NOMO-1 treated with dmso at 0.1 percent for 144 hours (cell line): Measurements from ENCODE around the gene COP1.
A peak's percentile ranks its signal among the peaks of the same experiment; 100 is the strongest.
"Not testable (repeated sequence)": the region's sequence is repeated elsewhere in the genome, so short reads cannot be mapped to it uniquely, and the experiment has no call there.

Source experiments
- DNase-seq: peaks from one replicate; lab custom pipeline; 2025; ENCODE audit not compliant: unreplicated experiment; lab: John Stamatoyannopoulos, UW

The COP1 gene

GRCh38 chr1:176206961-176207902 is at the start of gene COP1:
Gene COP1, minus strand, starts transcription at chr1:176207286. Its CDS starts 308 bp downstream, at chr1:176206978.
- peak; percentile 93 for DNase-seq

- DNase-seq: no peak
Observed at GRCh38 chr1:176252191-176252590, 45.1 kb upstream of the COP1 start.

- no peak for DNase-seq
Observed at GRCh38 chr1:176244851-176245250, 37.8 kb upstream of the COP1 start.

- DNase-seq: no peak
Observed at GRCh38 chr1:176243746-176244145, 36.7 kb upstream of the COP1 start.

GRCh38 chr1:176241385-176242015 is 34.4 kb upstream of the COP1 start:
- DNase-seq: no peak

- not testable (repeated sequence) for DNase-seq
Observed at GRCh38 chr1:176233657-176234056, 26.6 kb upstream of the COP1 start.

GRCh38 chr1:176227579-176227978 is 20.5 kb upstream of the COP1 start:
- DNase-seq: no peak

- DNase-seq: no peak
Observed at GRCh38 chr1:176225911-176226310, 18.8 kb upstream of the COP1 start.

- DNase-seq: no peak
Observed at GRCh38 chr1:176225479-176225875, 18.4 kb upstream of the COP1 start.

GRCh38 chr1:176222196-176222595 is 15.1 kb upstream of the COP1 start:
- DNase-seq: no peak

GRCh38 chr1:176220100-176220689 is 13.1 kb upstream of the COP1 start:
- DNase-seq: no peak

- DNase-seq: no peak
Observed at GRCh38 chr1:176217461-176218099, 10.5 kb upstream of the COP1 start.

- no peak for DNase-seq
Observed at GRCh38 chr1:176216031-176216430, 8.9 kb upstream of the COP1 start.

- DNase-seq: peak; percentile 19
Observed at GRCh38 chr1:176211396-176212165, 4.5 kb upstream of the COP1 start.

- DNase-seq: no peak
Observed at GRCh38 chr1:176208034-176208433, 948 bp upstream of the COP1 start.

- DNase-seq: no peak
Observed at GRCh38 chr1:176206006-176206960, 803 bp downstream of the COP1 start.

GRCh38 chr1:176205332-176205914 is 1.7 kb downstream of the COP1 start:
- no peak for DNase-seq

GRCh38 chr1:176204655-176205054 is 2.4 kb downstream of the COP1 start:
- DNase-seq: not testable (repeated sequence)

- no peak for DNase-seq
Observed at GRCh38 chr1:176203735-176204134, 3.4 kb downstream of the COP1 start.
